ENCODE measurements around the gene PIK3R5. TPM values are rescaled to one million over a fixed set of nuclear protein-coding genes. Genes with fewer than 3 reads are reported as not detected.
A peak's percentile ranks its signal among the peaks of the same experiment; 100 is the strongest.

The PIK3R5 gene
- total RNA-seq, 2 experiments from 2014 or later: 153 to 159 TPM

DNA sequence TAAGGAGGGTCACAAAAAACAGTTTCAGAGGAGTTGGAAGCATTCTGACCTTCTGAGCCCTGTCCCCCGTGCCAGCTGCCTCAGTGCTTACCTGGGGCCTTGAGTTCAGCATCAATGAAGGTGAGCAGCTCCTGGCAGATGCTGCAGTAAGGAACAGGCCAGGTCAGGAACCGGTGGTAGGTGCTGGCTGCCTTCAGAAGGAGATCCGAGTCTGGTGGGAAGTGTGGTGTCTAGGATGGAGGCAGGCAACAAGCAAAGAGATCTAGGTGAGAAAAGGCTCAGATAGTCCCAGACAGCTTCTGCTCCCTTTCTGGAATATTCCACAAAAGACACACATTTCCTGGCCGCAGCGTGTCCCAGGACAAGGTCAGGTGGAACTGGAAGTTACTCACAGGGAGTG lies 60.8 kb downstream of the PIK3R5 start:
- intact Hi-C loops (cut with DNase I, micrococcal nuclease): no loop called here
- ATAC-seq (ENCODE audit: poor library complexity): no peak
- Histone ChIP-seq H3K4me3 (ENCODE audit: low read length) (no peak overlapping the region), H3K36me3 (ENCODE audit: insufficient read depth, low read length) (peaks cover 69% of the 10 kb centered on the region), H3K27me3 (ENCODE audit: control insufficient read depth in 1 of 2, insufficient read depth in 2 of 2, low read length in 2 of 2) (no peaks in the 10 kb centered on the region), H3K9me3 (ENCODE audit: control insufficient read depth in 1 of 2, insufficient read depth in 1 of 2, low read length in 2 of 2) (no peaks in the 10 kb centered on the region), H3K4me1 (ENCODE audit: insufficient read depth, low read length) (peaks cover 25% of the 10 kb centered on the region), H3K27ac (ENCODE audit: low read depth in 1 of 2, low read length in 2 of 2) (peak overlapping the region in 1 of 2 donors; percentile 7)
- ChIA-PET POLR2A (no interaction called here), CTCF (interaction anchor here (2.5 kb wide), 1 partner anchor 10 kb away, joined by 6 read pairs; no protein-coding TSS in a partner anchor)
- Mint-ChIP-seq H3K9me3 (no peaks in the 10 kb centered on the region), H3K27me3 (no peaks in the 10 kb centered on the region), H3K36me3 (ENCODE audit: low read depth) (peaks cover 85% of the 10 kb centered on the region), H3K4me1 (ENCODE audit: low read depth) (peaks cover 25% of the 10 kb centered on the region), H3K4me3 (no peak overlapping the region), H3K27ac (peak overlapping the region; percentile 72)
- TF ChIP-seq, protein P1, sequence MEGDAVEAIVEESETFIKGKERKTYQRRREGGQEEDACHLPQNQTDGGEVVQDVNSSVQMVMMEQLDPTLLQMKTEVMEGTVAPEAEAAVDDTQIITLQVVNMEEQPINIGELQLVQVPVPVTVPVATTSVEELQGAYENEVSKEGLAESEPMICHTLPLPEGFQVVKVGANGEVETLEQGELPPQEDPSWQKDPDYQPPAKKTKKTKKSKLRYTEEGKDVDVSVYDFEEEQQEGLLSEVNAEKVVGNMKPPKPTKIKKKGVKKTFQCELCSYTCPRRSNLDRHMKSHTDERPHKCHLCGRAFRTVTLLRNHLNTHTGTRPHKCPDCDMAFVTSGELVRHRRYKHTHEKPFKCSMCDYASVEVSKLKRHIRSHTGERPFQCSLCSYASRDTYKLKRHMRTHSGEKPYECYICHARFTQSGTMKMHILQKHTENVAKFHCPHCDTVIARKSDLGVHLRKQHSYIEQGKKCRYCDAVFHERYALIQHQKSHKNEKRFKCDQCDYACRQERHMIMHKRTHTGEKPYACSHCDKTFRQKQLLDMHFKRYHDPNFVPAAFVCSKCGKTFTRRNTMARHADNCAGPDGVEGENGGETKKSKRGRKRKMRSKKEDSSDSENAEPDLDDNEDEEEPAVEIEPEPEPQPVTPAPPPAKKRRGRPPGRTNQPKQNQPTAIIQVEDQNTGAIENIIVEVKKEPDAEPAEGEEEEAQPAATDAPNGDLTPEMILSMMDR (IDR thresholded peaks at IDR 0.05): no peak
- no peak for DNase-seq

DNA sequence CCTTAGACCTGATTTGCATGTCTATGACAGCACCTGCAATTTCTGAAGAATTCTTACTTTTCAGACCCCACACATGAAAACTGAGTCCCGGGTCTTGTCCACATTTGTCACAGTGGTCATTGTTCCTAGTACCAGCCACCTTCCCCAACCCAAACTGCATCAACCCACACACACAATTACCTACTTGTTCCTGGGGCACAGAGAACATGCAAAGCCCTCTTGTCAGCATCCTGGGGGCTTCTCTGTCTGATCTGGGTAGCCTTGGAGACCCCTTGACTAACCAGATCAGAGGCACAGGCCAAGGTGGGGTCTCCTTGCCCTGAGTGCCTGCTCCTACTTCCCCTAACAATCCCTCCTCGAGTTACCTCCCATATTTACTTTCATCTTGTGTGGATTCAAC lies 61.3 kb downstream of the PIK3R5 start:
- TF ChIP-seq, protein P1 (IDR thresholded peaks at IDR 0.05): no peak
- intact Hi-C loops (cut with DNase I, micrococcal nuclease): no loop called here
- POLR2A ChIA-PET: interaction anchor here (1.0 kb wide), 1 partner anchor 62 kb away, joined by 3 read pairs; no protein-coding TSS in a partner anchor
- Mint-ChIP-seq H3K4me1 (ENCODE audit: low read depth) (peaks cover 28% of the 10 kb centered on the region), H3K27me3 (no peaks in the 10 kb centered on the region), H3K9me3 (no peaks in the 10 kb centered on the region), H3K36me3 (ENCODE audit: low read depth) (peaks cover 83% of the 10 kb centered on the region), H3K4me3 (no peak overlapping the region), H3K27ac (no peak overlapping the region)
- Histone ChIP-seq H3K4me1 (ENCODE audit: insufficient read depth, low read length) (peaks cover 30% of the 10 kb centered on the region), H3K4me3 (ENCODE audit: low read length) (no peak overlapping the region), H3K36me3 (ENCODE audit: insufficient read depth, low read length) (peaks cover 65% of the 10 kb centered on the region), H3K9me3 (ENCODE audit: control insufficient read depth in 1 of 2, insufficient read depth in 1 of 2, low read length in 2 of 2) (no peaks in the 10 kb centered on the region), H3K27me3 (ENCODE audit: control insufficient read depth in 1 of 2, insufficient read depth in 2 of 2, low read length in 2 of 2) (no peaks in the 10 kb centered on the region), H3K27ac (ENCODE audit: low read depth in 1 of 2, low read length in 2 of 2) (no peak overlapping the region)
- DNase-seq (no peak), ATAC-seq (ENCODE audit: poor library complexity) (no peak)
- CTCF ChIA-PET: interaction anchor here (2.5 kb wide), 1 partner anchor 9 kb away, joined by 6 read pairs; no protein-coding TSS in a partner anchor

GRCh38 chr17:8900626-8901585 lies 64.6 kb downstream of the PIK3R5 start:
- H3K9me3 ChIP-seq (ENCODE audit: control insufficient read depth in 1 of 2, insufficient read depth in 1 of 2, low read length in 2 of 2): no peaks in the 10 kb centered on the region
- POLR2A ChIA-PET: interaction anchor here (0.6 to 4.6 kb wide), 6 partner anchors 9 to 654 kb away, joined by 3 to 46 read pairs (median 16); partner anchors contain the start of gene PIK3R5
- peak overlapping the region; percentile 39 to 54 for H3K27ac ChIP-seq (ENCODE audit: low read depth in 1 of 2, low read length in 2 of 2)
- no peaks in the 10 kb centered on the region for H3K27me3 ChIP-seq (ENCODE audit: control insufficient read depth in 1 of 2, insufficient read depth in 2 of 2, low read length in 2 of 2)
- CTCF ChIA-PET: interaction anchor here (1.3 to 3.9 kb wide), 6 partner anchors 39 to 97 kb away, joined by 3 to 16 read pairs (median 4); no protein-coding TSS in a partner anchor
- intact Hi-C loops (cut with DNase I, micrococcal nuclease): no loop called here
- Mint-ChIP-seq H3K36me3 (ENCODE audit: low read depth) (peaks cover 90% of the 10 kb centered on the region), H3K4me3 (peak overlapping the region; percentile 9), H3K27ac (peak overlapping the region; percentile 93), H3K4me1 (ENCODE audit: low read depth) (peaks cover 61% of the 10 kb centered on the region), H3K9me3 (no peaks in the 10 kb centered on the region), H3K27me3 (no peaks in the 10 kb centered on the region)
- H3K36me3 ChIP-seq (ENCODE audit: insufficient read depth, low read length): peaks cover 71% of the 10 kb centered on the region
- ATAC-seq (ENCODE audit: poor library complexity) (no peak), DNase-seq (peak in 6 of 14 experiments; percentile 29 to 65 (median 45))
- peaks cover 63% of the 10 kb centered on the region for H3K4me1 ChIP-seq (ENCODE audit: insufficient read depth, low read length)
- H3K4me3 ChIP-seq (ENCODE audit: low read length): no peak overlapping the region
- TF ChIP-seq, protein P1 (IDR thresholded peaks at IDR 0.05): no peak

Measured in CD4-positive, alpha-beta T cell (primary cell).